Panc1 (cell line): ENCODE data around the gene CRHR2. TPM values are rescaled to one million over a fixed set of nuclear protein-coding genes. Genes with fewer than 3 reads are reported as not detected.

Experiments
- ATAC-seq: fragments of 200-7000 bp; cut with Tn5 transposase; 2 replicates; pipeline ENCODE4 v1.9.1; 2020; ENCODE audit warnings: mild to moderate bottlenecking, moderate library complexity
- Bru-seq: library from RNA; stranded (reverse); fragments of 400-500 nt; gene quantifications from one replicate; lab custom pipeline; 2021; lab: Mats Ljungman, UMichigan
- BruChase-seq, 2 experiments: library from RNA; stranded (reverse); fragments of 400-500 nt; gene quantifications; one replicate each; lab custom pipeline; 2021; lab: Mats Ljungman, UMichigan
- BruUV-seq: library from RNA; stranded (reverse); fragments of 400-500 nt; replicated peaks from 2 replicates; lab custom pipeline; 2021; lab: Mats Ljungman, UMichigan
- CTCF ChIA-PET: fragments of 300-600 bp; sonication (Branson Sonifier 250); formaldehyde crosslinking; loops from one replicate; lab custom pipeline; 2022; ENCODE audit warnings: antibody characterized with exemption; lab: Charles Lee
- POLR2A ChIA-PET: fragments of 300-600 bp; sonication (Branson Sonifier 250); formaldehyde crosslinking; loops from one replicate; lab custom pipeline; 2022; ENCODE audit warnings: antibody characterized with exemption; lab: Charles Lee
- DNase-seq: peaks from one replicate; pipeline ENCODE4 v3.0.0-alpha.2; 2010; ENCODE audit warnings: low read depth, low spot score
- H3K27ac ChIP-seq: 2 replicates; pipeline ENCODE4 v1.5.1; 2011; ENCODE audit warnings: mild to moderate bottlenecking, low read length, inconsistent platforms
- H3K27me3 ChIP-seq: fragments of 200-500 bp; sonication (Bioruptor generic); 2 replicates; pipeline ENCODE4 v1.6.0; 2014; ENCODE audit warnings: low read length, inconsistent platforms; ENCODE audit not compliant: control insufficient read depth, insufficient read depth
- H3K36me3 ChIP-seq: fragments of 200-500 bp; sonication (Bioruptor generic); 2 replicates; pipeline ENCODE4 v1.5.1; 2014; ENCODE audit warnings: inconsistent platforms, mild to moderate bottlenecking, low read length, moderate library complexity; ENCODE audit not compliant: control insufficient read depth, insufficient read depth
- H3K4me1 ChIP-seq: 2 replicates; pipeline ENCODE4 v1.5.1; 2011; ENCODE audit warnings: inconsistent platforms, mild to moderate bottlenecking, low read length, moderate library complexity; ENCODE audit not compliant: control insufficient read depth, insufficient read depth
- H3K4me3 ChIP-seq, 2 experiments: 2 replicates each; pipeline ENCODE4 v1.5.1; 2011 to 2012; ENCODE audit warnings: low read depth in 2 of 2, low read length in 2 of 2, mild to moderate bottlenecking in 2 of 2, inconsistent platforms in 1 of 2, moderate library complexity in 1 of 2
- H3K9me3 ChIP-seq: fragments of 200-500 bp; sonication (Bioruptor generic); 2 replicates; pipeline ENCODE4 v1.5.1; 2014; ENCODE audit warnings: low read depth, mild to moderate bottlenecking, inconsistent platforms, low read length, moderate library complexity; ENCODE audit not compliant: control insufficient read depth, insufficient read depth
- POLR2AphosphoS5 ChIP-seq: IDR thresholded peaks from 2 replicates; pipeline ENCODE4 v1.6.1; 2012; ENCODE audit warnings: mild to moderate bottlenecking, low read depth, low read length, moderate library complexity
- SIN3A ChIP-seq: IDR thresholded peaks from 2 replicates; pipeline ENCODE4 v1.6.1; 2012; ENCODE audit warnings: low read depth, mild to moderate bottlenecking, low read length, moderate library complexity, borderline replicate concordance; ENCODE audit not compliant: insufficient read depth
- TCF7L2 ChIP-seq: IDR thresholded peaks from 2 replicates; pipeline ENCODE4 v1.6.1; 2011; ENCODE audit warnings: mild to moderate bottlenecking, low read depth, low read length, inconsistent platforms
- in situ Hi-C: cut with HindIII; loops from 2 replicates; pipeline ENCODE4 v1.10.0; 2016; ENCODE audit warnings: low sequenced_read_pairs, low pct_unique_long_range_greater_than_20kb
- intact Hi-C: fragments of 100-400 bp; cut with micrococcal nuclease; formaldehyde crosslinking; loops from one replicate; pipeline ENCODE4 v1.10.0; 2022; ENCODE audit not compliant: unreplicated experiment
- long read RNA-seq: library from polyadenylated mRNA; unstranded; transcript quantifications from one replicate; pipeline ENCODE4 v2.0.0, GENCODE V29; 2021; ENCODE audit not compliant: unreplicated experiment
- polyA plus RNA-seq: library from polyadenylated mRNA; unstranded; fragments of >200 nt; gene quantifications from one replicate; pipeline ENCODE4 v1.2.1, GENCODE V29; 2012; ENCODE audit warnings: missing spikeins; ENCODE audit not compliant: insufficient read length
- total RNA-seq: library from RNA; stranded (reverse); gene quantifications from one replicate; pipeline ENCODE4 v1.2.1, GENCODE V29; 2021; ENCODE audit not compliant: unreplicated experiment
- TF ChIP-seq, protein P1 (sequence below): fragments of 450-650 bp; IDR thresholded peaks from 2 replicates; pipeline ENCODE4 v1.5.1; 2017; ENCODE audit warnings: mild to moderate bottlenecking
- TF ChIP-seq, protein P2 (sequence below), 2 experiments: IDR thresholded peaks; 2 replicates each; pipeline ENCODE4 v1.6.1; 2011 to 2012; ENCODE audit warnings: low read depth in 2 of 2, control low read depth in 1 of 2, low read length in 1 of 2, mild to moderate bottlenecking in 1 of 2, moderate library complexity in 1 of 2; ENCODE audit not compliant: insufficient read depth in 1 of 2

Gene CRHR2
- total RNA-seq = not detected
- polyA plus RNA-seq = not detected
- Bru-seq, nascent RNA = not detected
- BruChase-seq, experiment 1, labeled RNA remaining after a 2-hour chase = not detected
- BruChase-seq, experiment 2, labeled RNA remaining after a 6-hour chase = not detected
- long read RNA-seq = 0 reads

DNA sequence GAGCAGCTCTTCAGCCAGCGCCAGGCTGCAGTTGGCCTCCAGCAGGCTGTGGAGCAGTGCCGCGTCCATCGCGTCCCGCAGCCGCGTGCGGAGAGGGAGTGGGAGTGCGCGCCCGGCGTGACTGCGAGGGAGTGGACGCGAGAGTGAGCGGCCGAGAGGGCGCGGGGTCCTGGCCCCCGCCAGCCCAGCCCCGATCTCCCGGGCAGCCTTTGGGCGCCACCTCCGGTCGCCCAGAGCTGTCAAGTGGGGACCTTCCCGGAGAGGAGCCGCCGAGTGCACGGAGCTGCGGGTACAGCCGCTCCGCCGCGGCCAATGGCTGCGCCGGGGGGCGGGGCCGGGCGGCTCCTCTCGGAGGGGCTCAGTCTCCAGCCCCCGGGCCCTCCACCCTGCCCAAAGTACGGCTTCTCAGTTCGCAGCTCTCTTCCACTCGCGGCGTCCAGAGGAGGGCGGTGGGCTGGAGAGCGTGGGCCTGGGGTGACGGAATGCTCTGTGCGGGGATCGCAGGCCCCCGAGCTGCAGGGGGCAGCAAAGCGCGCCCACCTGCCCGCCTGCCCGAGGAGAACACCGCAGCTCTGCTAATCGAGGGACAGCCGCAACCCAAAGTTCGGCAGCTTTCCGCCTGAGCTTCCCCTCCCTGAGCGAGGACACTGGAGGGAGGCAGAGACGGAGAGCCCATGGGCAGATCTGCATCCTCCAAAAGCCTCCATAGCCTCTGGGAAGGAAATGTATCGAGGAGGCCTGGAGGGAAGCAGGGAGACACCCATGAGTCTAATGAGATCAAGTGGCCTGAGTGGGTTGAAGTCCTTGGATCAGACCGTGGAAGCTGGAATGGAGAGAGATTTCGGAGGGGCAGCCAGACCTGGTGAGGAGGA lies at the start of gene CRHR2:
Gene CRHR2 (minus strand): TSS at position 245 of the 872 bp plus-strand sequence. CDS start 176 bp downstream, at position 69.
- in situ Hi-C loops (no loop called here), intact Hi-C loops (no loop called here)
- no peaks in the 10 kb centered on the region; the same call in 1 of the 2 replicates for H3K4me1 ChIP-seq
- no TSS peak for BruUV-seq
- peaks cover 36% of the 10 kb centered on the region for H3K27me3 ChIP-seq
- H3K4me3 ChIP-seq = no peak within 1 kb of the TSS
- no peak within 1 kb of the TSS for H3K27ac ChIP-seq
- no peaks in the 10 kb centered on the region for H3K36me3 ChIP-seq
- POLR2A ChIA-PET = no interaction called here
- TF ChIP-seq POLR2AphosphoS5 = no peak
- TF ChIP-seq, protein P1, sequence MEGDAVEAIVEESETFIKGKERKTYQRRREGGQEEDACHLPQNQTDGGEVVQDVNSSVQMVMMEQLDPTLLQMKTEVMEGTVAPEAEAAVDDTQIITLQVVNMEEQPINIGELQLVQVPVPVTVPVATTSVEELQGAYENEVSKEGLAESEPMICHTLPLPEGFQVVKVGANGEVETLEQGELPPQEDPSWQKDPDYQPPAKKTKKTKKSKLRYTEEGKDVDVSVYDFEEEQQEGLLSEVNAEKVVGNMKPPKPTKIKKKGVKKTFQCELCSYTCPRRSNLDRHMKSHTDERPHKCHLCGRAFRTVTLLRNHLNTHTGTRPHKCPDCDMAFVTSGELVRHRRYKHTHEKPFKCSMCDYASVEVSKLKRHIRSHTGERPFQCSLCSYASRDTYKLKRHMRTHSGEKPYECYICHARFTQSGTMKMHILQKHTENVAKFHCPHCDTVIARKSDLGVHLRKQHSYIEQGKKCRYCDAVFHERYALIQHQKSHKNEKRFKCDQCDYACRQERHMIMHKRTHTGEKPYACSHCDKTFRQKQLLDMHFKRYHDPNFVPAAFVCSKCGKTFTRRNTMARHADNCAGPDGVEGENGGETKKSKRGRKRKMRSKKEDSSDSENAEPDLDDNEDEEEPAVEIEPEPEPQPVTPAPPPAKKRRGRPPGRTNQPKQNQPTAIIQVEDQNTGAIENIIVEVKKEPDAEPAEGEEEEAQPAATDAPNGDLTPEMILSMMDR = no peak; the same call in 1 of the 2 replicates
- TF ChIP-seq SIN3A = no peak
- no peaks in the 10 kb centered on the region for H3K9me3 ChIP-seq
- ATAC-seq (0 out of 2 replicates have a peak, but pooled peaks have one; percentile 30), DNase-seq (no peak)
- CTCF ChIA-PET = interaction anchor here (0.5 kb wide), 1 partner anchor 66 kb away, joined by 6 read pairs; no protein-coding TSS in a partner anchor

DNA sequence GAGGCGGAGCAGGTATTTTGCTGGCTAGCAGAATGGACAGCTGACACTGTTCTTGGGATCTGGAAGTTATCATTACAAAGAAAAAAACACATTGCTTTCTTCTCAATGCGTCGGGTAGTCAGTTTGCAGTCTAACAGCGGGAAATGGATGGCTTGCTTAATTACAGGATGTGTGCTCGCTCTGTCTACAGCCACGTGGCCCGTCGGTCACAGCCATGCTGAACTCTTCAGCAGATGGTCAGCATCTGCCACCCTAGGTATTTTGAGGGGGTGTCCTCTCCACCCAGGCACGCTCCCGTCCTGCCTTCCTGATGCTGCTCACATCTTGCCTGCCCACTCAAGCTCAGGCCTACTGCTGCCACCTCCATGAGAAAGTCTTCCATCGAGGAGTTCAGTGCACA lies 49.3 kb upstream of the CRHR2 start:
- H3K4me1 ChIP-seq = no peaks in the 10 kb centered on the region
- DNase-seq = no peak
- intact Hi-C loops (loop anchor here (10.0 kb wide), 1 partner anchor 57 kb away; no protein-coding TSS in a partner anchor), in situ Hi-C loops (no loop called here)
- no peak for ATAC-seq
- ChIA-PET CTCF (no interaction called here), POLR2A (no interaction called here)
- H3K27ac ChIP-seq = no peak overlapping the region
- peaks cover 10% of the 10 kb centered on the region for H3K27me3 ChIP-seq
- H3K36me3 ChIP-seq = no peaks in the 10 kb centered on the region
- H3K9me3 ChIP-seq = no peaks in the 10 kb centered on the region
- TF ChIP-seq SIN3A = no peak
- TF ChIP-seq POLR2AphosphoS5 = no peak
- no peak for TF ChIP-seq TCF7L2
- TF ChIP-seq, protein P2, sequence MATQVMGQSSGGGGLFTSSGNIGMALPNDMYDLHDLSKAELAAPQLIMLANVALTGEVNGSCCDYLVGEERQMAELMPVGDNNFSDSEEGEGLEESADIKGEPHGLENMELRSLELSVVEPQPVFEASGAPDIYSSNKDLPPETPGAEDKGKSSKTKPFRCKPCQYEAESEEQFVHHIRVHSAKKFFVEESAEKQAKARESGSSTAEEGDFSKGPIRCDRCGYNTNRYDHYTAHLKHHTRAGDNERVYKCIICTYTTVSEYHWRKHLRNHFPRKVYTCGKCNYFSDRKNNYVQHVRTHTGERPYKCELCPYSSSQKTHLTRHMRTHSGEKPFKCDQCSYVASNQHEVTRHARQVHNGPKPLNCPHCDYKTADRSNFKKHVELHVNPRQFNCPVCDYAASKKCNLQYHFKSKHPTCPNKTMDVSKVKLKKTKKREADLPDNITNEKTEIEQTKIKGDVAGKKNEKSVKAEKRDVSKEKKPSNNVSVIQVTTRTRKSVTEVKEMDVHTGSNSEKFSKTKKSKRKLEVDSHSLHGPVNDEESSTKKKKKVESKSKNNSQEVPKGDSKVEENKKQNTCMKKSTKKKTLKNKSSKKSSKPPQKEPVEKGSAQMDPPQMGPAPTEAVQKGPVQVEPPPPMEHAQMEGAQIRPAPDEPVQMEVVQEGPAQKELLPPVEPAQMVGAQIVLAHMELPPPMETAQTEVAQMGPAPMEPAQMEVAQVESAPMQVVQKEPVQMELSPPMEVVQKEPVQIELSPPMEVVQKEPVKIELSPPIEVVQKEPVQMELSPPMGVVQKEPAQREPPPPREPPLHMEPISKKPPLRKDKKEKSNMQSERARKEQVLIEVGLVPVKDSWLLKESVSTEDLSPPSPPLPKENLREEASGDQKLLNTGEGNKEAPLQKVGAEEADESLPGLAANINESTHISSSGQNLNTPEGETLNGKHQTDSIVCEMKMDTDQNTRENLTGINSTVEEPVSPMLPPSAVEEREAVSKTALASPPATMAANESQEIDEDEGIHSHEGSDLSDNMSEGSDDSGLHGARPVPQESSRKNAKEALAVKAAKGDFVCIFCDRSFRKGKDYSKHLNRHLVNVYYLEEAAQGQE (IDR thresholded peaks at IDR 0.05; ENCODE audit: insufficient read depth in 1 of 2, low read depth in 2 of 2, low read length in 1 of 2) = no peak
- TF ChIP-seq, protein P1 = no peak
- BruUV-seq = no TSS peak
- no peak overlapping the region for H3K4me3 ChIP-seq
